Activated CD8-positive, alpha-beta memory T cell treated with anti-CD3 and anti-CD28 coated beads for 1 hour (primary cell): ENCODE results near the gene SEMA3G.
A peak's percentile ranks its signal among the peaks of the same experiment; 100 is the strongest.

Experiments
- DNase-seq, 2 donors: peaks; one replicate each; pipeline ENCODE4 v3.0.0-alpha.2; 2020; ENCODE audit warnings: low read depth in 1 of 2; ENCODE audit errors: extremely low read depth in 1 of 2

Gene SEMA3G

DNA sequence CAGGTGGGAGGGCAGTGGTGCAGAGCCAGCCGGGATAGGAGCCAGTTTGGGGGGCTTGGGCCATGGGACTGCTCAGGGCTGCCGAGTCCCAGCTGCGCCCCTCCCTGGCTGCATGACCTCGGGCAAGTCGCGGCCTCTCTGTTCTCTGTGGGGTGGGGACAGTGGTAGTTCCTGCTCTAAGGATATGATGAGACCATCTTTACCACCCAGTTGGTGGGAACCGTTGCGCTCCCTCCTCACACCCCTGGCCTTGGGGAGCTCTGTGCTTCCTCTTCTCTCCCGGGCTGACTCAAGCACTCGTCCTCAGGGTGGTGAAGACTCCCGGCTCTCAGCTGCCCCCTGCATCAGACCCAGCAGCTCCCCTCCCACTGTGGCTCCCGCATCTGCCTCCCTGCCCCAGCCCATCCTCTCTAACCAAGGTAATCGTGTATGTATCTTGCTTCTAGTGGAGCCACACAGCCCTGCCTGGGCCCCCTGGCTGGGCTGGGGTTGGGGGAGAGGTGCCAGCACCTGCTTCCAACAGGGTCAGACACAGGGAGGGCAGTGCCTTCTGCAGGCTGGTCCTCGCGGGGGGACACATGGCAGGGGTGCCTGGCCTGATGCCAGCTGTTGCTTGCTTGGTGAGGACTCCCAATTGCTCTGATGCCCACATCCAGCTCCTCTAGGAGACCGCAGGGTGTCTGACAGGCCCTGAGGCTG is 35.1 kb upstream of the SEMA3G start:
- DNase-seq: no peak

DNA sequence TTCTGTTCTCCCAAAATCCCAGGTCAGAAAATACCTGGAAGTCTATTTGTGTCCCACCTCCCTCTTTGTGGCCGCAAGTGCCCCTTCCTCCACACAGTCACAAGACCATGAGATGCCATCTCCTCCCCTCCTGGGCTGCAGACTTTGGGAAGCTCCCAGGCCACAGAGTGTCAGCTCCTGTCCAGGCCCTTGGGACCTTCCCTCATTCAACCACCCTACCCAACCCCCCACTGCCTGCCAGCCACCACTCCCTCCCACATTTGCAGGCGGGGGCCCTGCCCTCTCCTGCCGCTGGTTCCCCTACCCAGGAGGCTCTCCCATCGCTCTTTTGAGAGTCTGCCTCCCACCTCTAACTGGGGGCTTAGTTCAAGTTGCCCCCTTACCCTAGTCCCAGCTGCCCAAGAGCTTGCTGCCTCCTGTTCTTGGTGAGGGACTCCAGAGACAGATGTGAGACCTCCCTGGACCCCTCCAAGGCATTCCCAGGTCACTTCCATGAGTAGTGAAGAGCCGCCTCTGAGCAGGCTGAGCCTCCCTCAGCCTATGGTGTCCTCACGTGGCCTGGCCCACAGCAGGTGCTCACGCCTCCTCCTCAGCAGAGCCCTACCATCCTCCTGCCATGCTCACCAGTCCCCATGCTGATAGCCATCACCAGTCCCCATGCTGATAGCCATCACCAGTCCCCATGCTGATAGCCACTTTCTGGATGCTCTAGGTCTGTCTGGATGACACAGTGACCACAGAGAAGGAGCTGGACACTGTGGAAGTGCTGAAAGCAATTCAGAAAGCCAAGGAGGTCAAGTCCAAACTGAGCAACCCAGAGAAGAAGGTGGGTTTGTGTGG is 34.4 kb upstream of the SEMA3G start:
- DNase-seq: no peak

DNA sequence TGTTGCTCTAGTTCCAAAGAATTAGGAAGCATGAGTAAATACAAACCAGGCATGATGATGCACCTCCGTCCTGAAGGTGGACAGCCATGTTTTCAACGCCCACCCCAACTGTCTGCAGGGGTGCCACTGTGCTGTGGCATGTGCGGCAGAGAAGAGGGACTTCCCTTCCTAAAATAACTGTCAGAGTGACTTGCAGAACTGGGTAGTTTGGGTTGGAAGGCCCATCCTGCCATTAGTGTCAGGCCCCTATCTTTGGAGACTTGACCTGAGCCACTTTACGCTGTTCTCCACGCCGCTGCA is 32.8 kb upstream of the SEMA3G start:
- DNase-seq: no peak

DNA sequence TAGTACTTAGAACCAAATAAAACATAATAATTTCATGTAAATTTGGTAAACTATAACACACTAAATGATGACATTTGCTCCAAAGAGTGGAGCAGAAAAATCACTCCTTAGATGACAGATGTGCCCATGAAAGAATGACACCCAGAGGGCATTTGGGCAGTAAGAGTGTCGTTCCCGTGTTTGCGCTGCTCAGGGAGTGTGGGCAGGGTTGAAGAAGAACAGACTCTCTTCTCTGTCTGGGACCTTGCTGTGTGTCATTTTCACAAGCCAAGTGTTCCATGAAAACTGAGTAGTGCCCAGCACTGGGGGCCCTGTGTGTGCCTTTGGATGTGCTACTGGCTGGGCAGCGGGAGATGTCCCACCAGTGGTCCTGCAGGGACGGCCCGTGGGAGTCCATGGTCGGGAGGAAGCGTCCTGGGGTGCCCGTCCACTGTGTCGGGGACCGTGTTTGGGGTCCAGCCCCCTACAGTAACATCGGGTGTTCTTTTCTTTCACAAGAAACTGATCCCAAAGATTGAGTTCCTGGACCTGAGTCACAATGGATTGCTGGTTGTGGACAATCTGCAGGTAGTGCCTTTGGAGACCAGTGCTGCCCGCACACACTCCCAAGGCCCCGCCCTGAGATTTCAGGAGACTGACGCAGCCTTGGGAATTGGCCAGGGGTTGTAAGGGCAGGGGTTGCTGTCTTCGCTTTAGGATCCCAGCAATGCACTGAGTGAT is 32.3 kb upstream of the SEMA3G start:
- no peak for DNase-seq

DNA sequence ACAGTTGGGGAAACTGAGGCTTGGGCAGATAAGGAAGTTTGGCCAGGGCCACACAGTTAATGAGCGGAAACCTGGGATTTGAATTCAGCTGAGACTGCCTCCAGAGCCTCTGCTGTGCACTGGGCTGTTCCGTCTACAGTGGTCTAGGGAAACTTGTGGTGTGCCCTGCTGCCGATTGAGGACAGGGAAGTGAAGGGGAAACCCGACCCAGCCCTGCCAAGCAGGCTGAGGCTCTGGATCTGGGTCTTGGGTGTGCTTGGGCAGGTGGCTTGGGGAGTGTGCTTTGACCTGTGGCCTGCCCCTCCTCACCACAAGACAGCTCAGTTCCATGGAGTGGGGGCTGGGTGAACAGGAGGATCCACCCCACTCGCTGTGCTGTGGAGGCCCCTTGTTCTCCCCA is 28.1 kb upstream of the SEMA3G start:
- DNase-seq: no peak

DNA sequence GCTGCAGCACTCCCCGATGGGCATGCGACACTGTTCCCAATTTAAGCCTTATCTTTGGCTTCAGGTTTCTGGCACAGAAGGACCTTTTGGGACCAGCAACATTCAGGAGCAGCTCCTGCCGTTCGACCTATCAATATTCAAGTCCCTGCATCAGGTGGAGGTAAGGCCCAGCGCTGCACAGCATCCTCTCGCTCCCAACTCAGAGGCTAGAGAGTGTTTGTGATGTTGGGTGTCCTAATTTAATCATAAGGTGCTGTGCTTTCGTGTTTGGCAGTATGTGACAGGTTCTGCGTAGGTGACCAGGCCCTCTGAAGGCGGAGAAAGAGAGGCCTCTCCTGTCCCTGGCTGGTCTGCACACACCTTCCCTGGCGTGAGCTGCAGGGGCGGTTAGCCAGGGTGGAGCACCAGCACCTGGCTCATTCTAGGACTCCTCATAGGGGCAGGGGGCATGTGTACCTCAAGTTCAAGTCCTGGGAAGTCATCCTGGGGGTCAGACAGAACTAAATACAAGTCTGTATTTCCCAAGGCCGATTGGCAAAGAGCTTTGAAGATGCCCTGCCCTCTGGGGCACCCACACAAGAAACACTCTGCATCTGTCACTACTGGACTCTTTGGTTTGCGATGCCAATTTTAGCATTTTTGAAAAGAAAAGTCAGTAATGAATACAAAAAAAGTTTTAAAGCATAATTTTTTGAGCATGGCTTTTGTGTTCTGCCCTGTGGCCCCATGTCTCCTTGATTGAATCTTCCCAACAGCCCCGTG is 27.5 kb upstream of the SEMA3G start:
- DNase-seq: no peak

DNA sequence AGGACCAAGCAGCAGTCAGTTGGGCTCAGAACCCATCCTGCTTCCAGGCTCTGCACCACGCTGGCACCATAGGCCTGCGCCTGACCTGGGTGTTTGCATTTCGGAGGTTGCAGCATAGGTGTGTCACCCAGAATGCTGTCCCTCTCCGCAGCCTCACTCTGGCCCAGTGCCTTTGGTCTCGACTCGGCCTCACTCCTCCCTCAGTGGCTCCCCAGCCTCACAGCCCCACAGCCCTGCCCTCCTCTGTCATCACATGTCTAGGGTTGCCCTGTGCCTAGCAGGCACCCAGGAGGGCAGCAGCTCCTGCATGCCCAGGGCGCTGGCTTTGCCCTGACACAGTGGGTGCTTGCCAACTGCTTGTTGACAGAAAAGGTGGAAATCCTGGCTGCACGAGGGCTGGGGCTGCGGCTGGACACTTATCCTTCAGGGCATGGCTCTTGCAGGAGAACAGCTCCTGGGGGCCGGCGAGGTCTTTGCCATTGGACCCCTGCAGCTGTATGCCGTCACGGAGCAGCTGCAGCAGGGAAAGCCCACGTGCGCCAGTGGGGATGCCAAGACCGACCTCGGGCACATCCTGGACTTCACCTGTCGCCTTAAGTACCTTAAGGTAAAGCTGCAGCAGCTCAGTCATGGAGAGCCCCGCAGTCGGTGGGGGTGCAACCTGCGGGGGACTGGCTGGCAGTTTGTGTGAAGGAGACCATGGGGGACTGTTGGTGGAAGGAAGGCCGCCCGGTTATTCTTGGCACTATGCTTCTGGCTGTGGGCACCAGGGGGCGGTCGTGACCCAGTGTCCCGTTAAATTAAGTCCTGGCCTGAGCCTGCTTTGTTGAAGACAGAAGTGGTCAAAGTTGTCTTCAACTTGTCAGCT is 26.7 kb upstream of the SEMA3G start:
- DNase-seq: no peak

DNA sequence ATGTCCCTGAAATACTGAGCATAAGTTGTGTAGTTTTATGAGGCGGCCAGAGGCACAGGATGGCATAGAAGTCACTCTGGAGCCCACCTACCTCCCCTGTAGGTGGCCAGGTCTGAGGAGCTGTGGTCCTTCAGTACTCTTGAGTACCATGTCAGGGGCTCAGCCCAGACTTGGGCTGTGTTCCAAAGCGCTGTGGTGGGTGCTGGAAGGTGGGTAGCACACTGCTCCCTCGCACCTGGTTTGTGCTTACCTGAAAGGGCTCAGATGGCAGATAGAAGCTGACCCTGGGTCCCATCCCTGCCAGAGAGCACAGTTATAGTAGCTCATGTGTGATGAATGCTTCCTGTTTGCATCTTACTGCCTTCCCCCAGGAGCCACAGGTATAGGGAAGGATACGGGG is 26.0 kb upstream of the SEMA3G start:
- DNase-seq: no peak

DNA sequence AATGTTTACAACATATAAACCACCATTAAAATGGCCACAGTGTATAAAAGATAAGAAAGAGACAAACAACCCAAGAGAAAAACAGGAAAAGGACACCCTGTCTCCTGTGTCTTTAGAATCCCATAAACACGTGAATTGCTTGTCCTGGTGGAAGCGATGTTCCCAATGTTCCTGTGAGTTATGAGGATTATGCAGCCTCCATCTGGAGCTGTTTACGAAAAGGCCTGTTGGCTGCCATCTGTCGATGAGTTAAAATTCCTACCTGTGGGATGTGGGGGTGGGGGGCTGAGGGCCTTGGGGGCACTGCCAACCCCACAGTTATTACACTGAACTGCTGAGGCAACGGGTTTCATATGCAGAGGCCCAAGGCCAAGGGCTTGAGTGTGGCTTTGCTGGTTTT is 24.1 kb upstream of the SEMA3G start:
- no peak for DNase-seq

DNA sequence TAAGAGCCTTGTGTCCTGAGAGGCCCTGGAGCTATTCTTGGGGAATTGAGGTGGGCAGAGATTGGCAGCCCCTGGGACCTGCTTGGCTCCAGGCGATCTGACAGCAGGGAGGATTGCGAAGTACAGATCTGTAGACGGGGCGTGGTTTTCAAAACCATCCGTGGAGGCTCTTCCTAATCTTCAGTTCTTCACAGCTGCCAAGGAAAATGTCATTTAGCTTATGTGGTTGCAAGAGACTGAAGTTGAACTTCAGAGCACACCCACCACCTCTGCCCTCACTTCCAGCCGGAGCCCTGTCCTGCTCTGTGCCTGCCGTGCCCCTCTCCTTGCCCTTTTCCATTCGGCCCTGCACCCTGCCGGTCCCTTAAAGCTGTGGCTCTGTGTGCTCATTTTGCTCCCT is 23.4 kb upstream of the SEMA3G start:
- DNase-seq: no peak

DNA sequence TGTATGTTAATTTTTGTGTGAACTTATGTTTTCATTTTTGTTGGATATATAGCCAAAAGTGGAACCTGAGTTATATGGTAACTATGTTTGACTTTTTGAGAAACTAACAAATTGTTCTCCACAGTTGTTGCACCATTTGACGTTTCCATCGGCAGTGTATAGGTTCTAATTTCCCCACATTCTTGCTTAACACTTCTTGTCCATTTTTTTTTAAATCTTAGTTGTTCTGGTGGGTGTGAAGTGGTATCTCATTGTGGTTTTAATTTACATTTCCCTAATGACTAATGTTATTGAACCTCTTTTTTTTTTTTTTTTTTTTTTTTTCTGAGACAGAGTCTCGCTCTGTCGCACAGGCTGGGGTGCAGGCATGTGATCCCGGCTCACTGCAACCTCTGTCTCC is 18.5 kb upstream of the SEMA3G start:
- DNase-seq: no peak

DNA sequence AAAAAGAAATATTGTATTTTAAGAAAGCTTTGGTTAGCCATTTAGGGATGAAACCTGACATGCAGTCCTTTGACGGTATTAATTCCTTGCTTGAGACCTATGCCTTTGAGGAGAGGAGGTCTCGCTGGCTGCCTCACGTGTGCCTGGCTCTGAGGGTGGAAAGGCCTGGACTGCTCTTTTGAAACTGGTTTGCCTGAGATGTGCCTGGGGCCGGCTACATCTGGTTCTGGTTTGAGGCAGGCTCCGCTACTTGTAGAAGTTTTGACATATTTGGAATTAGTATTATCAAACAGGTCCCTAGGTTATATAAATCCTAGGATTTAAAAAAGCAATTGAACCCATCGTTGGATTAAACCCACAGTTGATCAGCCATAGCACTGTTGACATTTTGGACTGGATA is 17.0 kb upstream of the SEMA3G start:
- DNase-seq: no peak

DNA sequence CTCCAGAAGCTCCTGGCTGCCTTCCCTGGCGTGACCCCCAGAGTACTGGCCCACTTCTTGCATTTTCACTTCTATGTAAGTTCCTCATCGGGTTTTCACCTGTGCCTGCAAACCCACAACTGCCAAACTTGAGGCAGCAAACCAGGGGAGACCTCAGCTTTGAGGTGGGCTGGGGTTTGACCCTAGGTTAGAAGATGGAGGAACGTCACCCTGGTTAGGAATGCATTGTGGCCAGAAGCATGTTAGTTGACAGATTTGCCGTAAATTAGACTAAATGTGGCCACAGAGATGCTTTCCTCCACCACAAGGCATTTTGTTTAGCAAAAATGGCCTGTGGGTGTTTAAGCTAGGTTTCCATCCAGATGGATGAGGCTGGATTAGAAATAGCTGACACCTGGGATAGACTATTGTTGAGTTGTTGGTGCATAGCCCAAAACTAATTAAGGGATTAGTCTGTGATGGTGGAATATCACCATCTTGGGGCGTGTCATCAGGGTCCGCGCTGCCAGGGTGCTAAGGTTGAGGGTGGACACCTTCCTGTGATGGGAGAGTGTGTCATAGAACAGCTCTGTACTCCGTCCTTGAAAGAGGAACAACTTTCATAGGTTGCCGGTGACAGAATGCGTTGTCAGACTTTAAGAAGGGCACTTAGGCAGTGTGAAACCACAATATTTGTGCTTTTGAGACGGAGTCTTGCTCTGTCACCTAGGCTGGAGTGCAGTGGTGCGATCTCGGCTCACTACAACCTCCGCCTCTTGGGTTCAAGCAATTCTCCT is 14.1 kb upstream of the SEMA3G start:
- no peak for DNase-seq

DNA sequence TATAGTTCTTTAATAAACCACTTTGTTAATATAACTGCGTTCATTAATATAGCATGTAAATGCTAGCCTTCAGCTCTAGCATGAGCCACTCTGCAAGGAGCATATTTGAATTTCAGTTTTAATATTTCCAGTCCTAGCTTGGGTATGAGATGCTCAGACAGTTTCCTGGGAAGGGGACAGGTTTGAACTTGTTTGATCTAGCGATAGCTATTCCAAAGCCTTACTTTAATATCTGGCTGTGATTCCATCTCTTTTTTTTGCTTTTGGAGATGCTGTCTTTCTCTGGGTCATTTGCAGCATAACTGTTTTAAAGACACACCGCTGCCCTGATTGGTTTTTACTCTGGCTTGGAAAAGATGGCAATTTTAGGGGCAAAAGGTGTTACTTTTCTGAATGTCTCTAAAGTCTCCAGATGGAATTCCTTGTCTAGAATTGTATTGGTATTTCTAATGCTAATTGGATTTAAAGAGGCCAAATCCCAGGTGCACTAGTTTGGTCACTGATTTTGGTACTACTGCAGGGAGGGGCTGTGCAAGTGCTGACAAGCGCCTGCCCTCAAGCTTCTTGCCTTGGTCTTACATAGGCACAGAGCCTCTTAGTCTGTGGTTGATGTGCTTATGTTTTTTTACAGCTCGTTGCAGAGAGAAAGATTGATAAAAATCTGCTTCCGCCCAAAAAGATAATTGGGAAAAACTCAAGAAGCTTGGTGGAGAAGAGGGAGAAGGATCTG is 13.3 kb upstream of the SEMA3G start:
- DNase-seq: no peak

DNA sequence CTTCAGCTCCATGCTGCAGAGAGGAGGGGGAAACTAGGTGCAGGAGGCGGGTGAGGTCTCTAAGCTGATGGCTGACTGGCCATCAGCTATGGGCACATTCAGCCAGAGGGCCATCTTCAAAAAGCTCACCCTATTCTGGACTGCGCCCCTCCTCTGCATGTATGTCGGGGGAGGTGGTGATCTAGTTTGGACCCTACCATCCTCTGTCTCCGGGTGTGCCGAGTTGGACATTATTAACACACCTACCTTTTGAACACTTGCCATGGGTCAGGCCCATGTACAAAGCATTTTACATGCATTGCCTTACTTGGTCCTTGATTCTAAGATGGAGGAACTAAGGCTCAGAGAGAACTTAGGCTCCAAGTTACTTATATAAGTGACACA is 11.9 kb upstream of the SEMA3G start:
- DNase-seq: no peak

DNA sequence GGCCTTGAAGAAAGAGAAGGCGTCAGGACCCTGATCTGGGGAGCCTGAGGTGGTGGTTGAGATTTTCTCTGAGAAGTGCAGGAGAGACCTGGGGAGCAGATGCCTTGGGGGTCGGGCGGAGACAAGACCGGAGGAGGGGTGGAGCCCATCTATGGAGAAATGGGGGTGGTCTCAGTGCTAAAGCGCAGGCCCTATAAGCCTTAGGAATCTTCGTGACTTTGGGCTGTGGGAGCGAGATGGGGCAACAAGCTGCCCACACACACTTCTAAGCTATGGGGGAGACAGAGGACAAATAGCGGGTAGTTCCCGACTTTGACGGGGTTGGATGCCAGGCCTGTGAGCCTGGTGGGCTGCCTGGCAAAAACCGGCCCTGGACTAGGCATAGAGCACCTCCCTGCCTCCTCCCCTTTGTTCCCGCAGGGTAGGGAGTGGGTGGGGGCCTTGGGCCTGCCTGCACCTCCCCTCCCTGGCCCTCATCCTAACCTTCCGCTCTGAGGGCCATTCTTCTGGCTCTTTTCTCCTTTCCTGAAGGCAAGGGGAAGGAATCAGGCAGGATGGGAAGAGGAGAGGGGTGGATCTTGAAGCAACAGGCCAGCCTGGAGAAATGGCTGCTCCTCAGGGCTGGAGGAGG is 11.4 kb upstream of the SEMA3G start:
- DNase-seq: no peak

DNA sequence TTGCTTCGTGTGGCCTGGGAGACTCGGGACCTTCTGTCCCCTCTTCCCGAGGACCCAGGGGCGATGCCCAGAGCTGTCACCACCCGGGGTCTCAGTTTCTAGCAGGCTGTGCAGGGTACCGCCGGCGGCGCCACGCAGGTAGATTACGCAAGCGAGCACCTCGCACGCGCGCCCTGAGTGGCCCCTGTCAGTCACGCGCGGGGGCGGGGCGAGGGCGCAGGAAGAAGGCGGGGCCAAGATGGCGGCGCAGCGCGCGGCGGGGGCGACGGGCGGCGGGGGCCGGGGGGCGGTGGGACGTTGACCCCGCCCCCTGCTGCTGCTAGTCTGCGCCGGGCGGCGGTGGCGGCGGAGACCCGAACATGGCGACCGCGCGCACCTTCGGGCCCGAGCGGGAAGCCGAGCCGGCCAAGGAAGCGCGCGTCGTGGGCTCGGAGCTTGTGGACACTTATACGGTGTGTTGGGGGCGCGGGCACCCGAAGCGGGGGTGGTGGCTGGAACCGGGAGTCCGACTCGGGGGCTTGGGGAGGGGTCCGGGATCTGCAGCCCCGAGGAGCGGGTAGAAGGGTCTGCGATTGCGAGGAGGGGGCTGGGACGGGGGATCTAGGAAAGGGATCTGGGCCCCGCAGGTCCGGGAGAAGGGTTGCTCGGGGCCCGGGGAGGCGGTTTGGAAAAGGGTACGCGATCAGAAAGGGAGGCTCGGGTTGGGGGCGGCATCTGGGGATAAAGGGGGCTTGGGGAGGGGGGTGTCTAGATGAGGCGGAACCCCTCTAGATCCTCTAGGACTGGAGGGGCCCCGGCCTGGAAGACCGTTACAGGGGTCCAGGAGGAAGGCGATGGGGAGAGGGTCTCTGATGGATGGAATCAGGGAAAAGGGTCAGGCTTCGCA is 10.6 kb upstream of the SEMA3G start, which contains the start of gene NISCH:
TSS of gene NISCH (plus strand) at position 322 of the 886 bp plus-strand sequence. CDS start at position 360, 38 bp downstream.
- DNase-seq: peak; percentile 86 to 97

DNA sequence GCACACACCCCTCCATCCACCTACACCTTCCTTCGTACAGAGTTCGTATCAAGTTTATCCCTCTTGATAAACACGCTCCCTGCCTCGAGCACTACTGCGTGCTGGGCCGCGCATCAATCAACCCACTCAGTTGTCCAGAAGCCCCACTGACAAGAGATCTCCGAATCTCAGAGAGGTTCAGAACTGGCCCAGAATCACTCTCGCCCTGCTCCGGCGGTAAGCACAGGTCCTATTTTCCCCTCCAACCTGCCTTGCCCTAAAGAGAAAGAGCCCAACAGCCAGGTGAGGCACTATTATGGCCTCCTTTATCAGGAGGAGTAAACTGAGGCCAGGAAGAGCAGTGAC is 10.0 kb upstream of the SEMA3G start:
- no peak for DNase-seq
